Psoas muscle (tissue), 8 donors: ENCODE results near the gene PSMA7. TPM values are rescaled to one million over a fixed set of nuclear protein-coding genes. Genes with fewer than 3 reads are reported as not detected.

Experiments
- ATAC-seq, 4 donors: fragments of 200-7000 bp; cut with Tn5 transposase; one replicate each; pipeline ENCODE4 v1.9.1; 2020; ENCODE audit warnings: moderate library complexity in 3 of 4, mild to moderate bottlenecking in 2 of 4
- DNase-seq, 2 donors: peaks; one replicate each; pipeline ENCODE4 v3.0.0-alpha.2; 2020
- H3K27ac ChIP-seq: fragments of 200-600 bp; one replicate; pipeline ENCODE4 v1.8.0; 2022
- H3K27me3 ChIP-seq, 3 donors: fragments of 200-600 bp in 1 of 3; one replicate each; pipeline versions ENCODE4 v1.6.1 to v1.8.0; 2013 to 2022; ENCODE audit warnings: low read length in 2 of 3, mild to moderate bottlenecking in 2 of 3, moderate library complexity in 1 of 3; ENCODE audit not compliant: insufficient read depth in 3 of 3
- H3K36me3 ChIP-seq, 2 donors: fragments of 200-600 bp in 1 of 2; one replicate each; pipeline versions ENCODE4 v1.6.1 to v1.8.0; 2013 to 2022; ENCODE audit warnings: low read depth in 1 of 2, mild to moderate bottlenecking in 1 of 2, moderate library complexity in 1 of 2; ENCODE audit not compliant: insufficient read depth in 1 of 2
- H3K4me1 ChIP-seq: fragments of 200-600 bp; one replicate; pipeline ENCODE4 v1.8.0; 2022
- H3K4me3 ChIP-seq: fragments of 200-600 bp; one replicate; pipeline ENCODE4 v1.8.0; 2022; ENCODE audit warnings: mild to moderate bottlenecking
- H3K9me3 ChIP-seq: fragments of 200-600 bp; one replicate; pipeline ENCODE4 v1.8.0; 2022
- CTCF ChIP-seq: fragments of 200-600 bp; IDR thresholded peaks from one replicate; pipeline ENCODE4 v1.8.0; 2022; ENCODE audit warnings: antibody characterized with exemption
- WGBS, 3 donors: extraction: QIAGEN DNeasy Blood & Tissue Kit; methylation state at CpG; one replicate each; pipeline versions ENCODE4 v1.1.6 to v1.1.7; 2013; 5-methylcytosine and 5-hydroxymethylcytosine counted together
- intact Hi-C, 2 donors: fragments of 100-400 bp; cut with DNase I; formaldehyde crosslinking; loops; one replicate each; pipeline versions ENCODE4 v1.11.0 to v1.14.2; 2022
- polyA plus RNA-seq, 3 donors: library from polyadenylated mRNA; stranded (reverse); fragments of 200-250 nt; gene quantifications; one replicate each; pipeline ENCODE4 v1.2.3, GENCODE V29; 2013
- total RNA-seq, 4 donors: library from RNA; stranded (reverse); fragmentation: NEBNext Ultra II Directional in 2 of 4; extraction: Animal tissue kit (Norgen Biotek cat#: 25700) in 2 of 4; gene quantifications; one replicate each; pipeline versions ENCODE4 v1.2.1 to v1.2.4, GENCODE V29; 2021 to 2023
- donor health status: healthy with polysubstance abuse.
- donor health status: DM: no; HTN: no; CAD: no; lungs with moderate emphysema.
- donor health status: Bipolar disorder and iron deficiency.
- donor health status: healthy.
- donor health status: DM: yes; HTN: yes; CAD: no.
- donor health status: DM: no; HTN: no; CAD: no.
- donor health status: DM: no; HTN: no; CAD: no.
- donor health status: DM: yes; HTN: yes; CAD: no.

PSMA7 gene
- total and polyA plus RNA-seq, 7 donors, result 307 to 1,146 (median 499) TPM

GRCh38 chr20:62156254-62156556, 13.0 kb upstream of the PSMA7 start:
- intact Hi-C loops, result no loop called here
- Histone ChIP-seq H3K4me1 (peaks cover 10% of the 10 kb centered on the region), H3K27ac (no peak overlapping the region), H3K36me3 (peaks cover 0 to 18% of the 10 kb centered on the region in 2 donors), H3K27me3 (no peaks in the 10 kb centered on the region), H3K4me3 (no peak overlapping the region), H3K9me3 (no peaks in the 10 kb centered on the region)
- no peak for DNase-seq
- TF ChIP-seq CTCF, result no peak
- no peak for ATAC-seq
- 89 to 90% (median 89%) methylated on average over 3 of the region's 3 CpGs for WGBS, 3 donors

GRCh38 chr20:62155428-62156253, 12.4 kb upstream of the PSMA7 start:
- H3K9me3 ChIP-seq, result no peaks in the 10 kb centered on the region
- H3K4me3 ChIP-seq, result no peak overlapping the region
- 88 to 92% (median 89%) methylated on average over 29 of the region's 29 CpGs for WGBS, 3 donors
- H3K4me1 ChIP-seq, result peaks cover 15% of the 10 kb centered on the region
- intact Hi-C loops, result no loop called here
- DNase-seq, result no peak
- no peaks in the 10 kb centered on the region for H3K27me3 ChIP-seq
- no peak for ATAC-seq
- TF ChIP-seq CTCF, result no peak
- H3K27ac ChIP-seq, result no peak overlapping the region
- H3K36me3 ChIP-seq, result peaks cover 0 to 12% of the 10 kb centered on the region in 2 donors

- no peaks in the 10 kb centered on the region for H3K9me3 ChIP-seq
- whole genome bisulfite sequencing, 3 donors, result 78 to 84% (median 84%) methylated on average over 22 to 23 of the region's 23 CpGs
- no peak for DNase-seq
- no peak overlapping the region for H3K27ac ChIP-seq
- no peaks in the 10 kb centered on the region for H3K27me3 ChIP-seq
- intact Hi-C loops, result no loop called here
- no peak for TF ChIP-seq CTCF
- no peak for ATAC-seq
- H3K4me3 ChIP-seq, result no peak overlapping the region
- H3K36me3 ChIP-seq, result peaks cover 0 to 9% of the 10 kb centered on the region in 2 donors
- H3K4me1 ChIP-seq, result peaks cover 23% of the 10 kb centered on the region
These were observed 8.7 kb upstream of the PSMA7 start for GRCh38 chr20:62151835-62152364.

- WGBS, 3 donors, result 86 to 92% (median 89%) methylated on average over 11 of the region's 11 CpGs
- peaks cover 0 to 9% of the 10 kb centered on the region in 2 donors for H3K36me3 ChIP-seq
- ATAC-seq (no peak), DNase-seq (no peak)
- peaks cover 19% of the 10 kb centered on the region for H3K4me1 ChIP-seq
- no peak overlapping the region for H3K4me3 ChIP-seq
- H3K27ac ChIP-seq, result no peak overlapping the region
- no peaks in the 10 kb centered on the region for H3K9me3 ChIP-seq
- intact Hi-C loops, result no loop called here
- no peaks in the 10 kb centered on the region for H3K27me3 ChIP-seq
- no peak for TF ChIP-seq CTCF
These were observed 8.0 kb upstream of the PSMA7 start for GRCh38 chr20:62151225-62151624.

- peaks cover 19% of the 10 kb centered on the region for H3K4me1 ChIP-seq
- H3K4me3 ChIP-seq, result no peak overlapping the region
- ATAC-seq (no peak), DNase-seq (no peak)
- intact Hi-C loops, result no loop called here
- H3K27ac ChIP-seq, result no peak overlapping the region
- no peaks in the 10 kb centered on the region for H3K9me3 ChIP-seq
- TF ChIP-seq CTCF, result no peak
- 92 to 94% (median 93%) methylated on average over 11 of the region's 11 CpGs for WGBS, 3 donors
- H3K36me3 ChIP-seq, result peaks cover 0 to 9% of the 10 kb centered on the region in 2 donors
- H3K27me3 ChIP-seq, result no peaks in the 10 kb centered on the region
These were observed 7.0 kb upstream of the PSMA7 start for GRCh38 chr20:62150310-62150575.
